ENCODE results near the gene ZSCAN2. TPM values are rescaled to one million over a fixed set of nuclear protein-coding genes. Genes with fewer than 3 reads are reported as not detected.

ZSCAN2 gene
- total RNA-seq, 3 donors from 2014 or later = 8.6 to 9.4 (median 9.4) TPM

DNA sequence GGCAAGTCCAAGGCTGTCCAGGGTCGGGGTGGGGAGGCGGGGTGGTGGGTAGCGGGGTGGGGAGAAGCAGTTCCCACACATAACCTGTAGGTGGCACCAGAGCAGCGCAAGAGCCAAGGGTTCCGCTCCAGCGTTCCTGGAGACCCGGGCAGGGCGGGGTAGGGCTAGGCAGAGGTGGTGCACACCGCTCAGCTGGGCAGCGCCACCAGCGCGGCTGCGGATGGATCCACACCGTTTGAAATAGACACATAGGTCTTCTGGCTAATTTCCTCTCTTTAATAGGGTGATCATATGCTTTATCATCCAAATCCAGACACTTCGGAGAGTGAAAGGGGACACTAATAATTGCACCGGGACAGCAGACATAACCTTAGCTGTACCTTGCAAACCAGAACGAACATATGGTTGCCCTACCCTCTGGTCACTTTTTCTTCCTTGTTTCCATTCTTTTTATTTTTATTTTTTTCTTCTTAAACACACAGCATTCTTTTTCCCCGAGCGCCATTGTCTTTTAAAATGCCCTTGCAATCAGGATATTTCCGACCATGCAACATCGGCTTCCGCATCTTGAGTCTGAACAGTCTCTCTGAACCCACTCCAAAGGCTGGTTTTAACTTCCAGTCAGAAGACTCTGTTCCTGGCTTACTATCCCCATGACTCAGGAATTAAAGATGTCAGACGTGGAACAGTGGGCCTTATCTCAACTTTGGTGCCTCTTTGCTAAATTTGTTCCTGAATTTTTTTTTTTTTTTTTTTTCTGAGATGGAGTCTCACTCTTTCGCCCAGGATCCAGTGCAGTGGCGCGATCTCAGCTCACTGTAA, 12.5 kb upstream of the ZSCAN2 start:
- DNase-seq = peak; percentile 88 to 90 (median 89)
- TF ChIP-seq, protein P1, sequence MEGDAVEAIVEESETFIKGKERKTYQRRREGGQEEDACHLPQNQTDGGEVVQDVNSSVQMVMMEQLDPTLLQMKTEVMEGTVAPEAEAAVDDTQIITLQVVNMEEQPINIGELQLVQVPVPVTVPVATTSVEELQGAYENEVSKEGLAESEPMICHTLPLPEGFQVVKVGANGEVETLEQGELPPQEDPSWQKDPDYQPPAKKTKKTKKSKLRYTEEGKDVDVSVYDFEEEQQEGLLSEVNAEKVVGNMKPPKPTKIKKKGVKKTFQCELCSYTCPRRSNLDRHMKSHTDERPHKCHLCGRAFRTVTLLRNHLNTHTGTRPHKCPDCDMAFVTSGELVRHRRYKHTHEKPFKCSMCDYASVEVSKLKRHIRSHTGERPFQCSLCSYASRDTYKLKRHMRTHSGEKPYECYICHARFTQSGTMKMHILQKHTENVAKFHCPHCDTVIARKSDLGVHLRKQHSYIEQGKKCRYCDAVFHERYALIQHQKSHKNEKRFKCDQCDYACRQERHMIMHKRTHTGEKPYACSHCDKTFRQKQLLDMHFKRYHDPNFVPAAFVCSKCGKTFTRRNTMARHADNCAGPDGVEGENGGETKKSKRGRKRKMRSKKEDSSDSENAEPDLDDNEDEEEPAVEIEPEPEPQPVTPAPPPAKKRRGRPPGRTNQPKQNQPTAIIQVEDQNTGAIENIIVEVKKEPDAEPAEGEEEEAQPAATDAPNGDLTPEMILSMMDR (IDR thresholded peaks at IDR 0.05) = peak; percentile 94
- no peaks in the 10 kb centered on the region for H3K4me1 ChIP-seq (ENCODE audit: low read depth)
- intact Hi-C loops (cut with DNase I, micrococcal nuclease) = no loop called here
- ATAC-seq = peak; percentile 100
- no peaks in the 10 kb centered on the region for H3K36me3 ChIP-seq (ENCODE audit: low read depth)
- no peaks in the 10 kb centered on the region for H3K9me3 ChIP-seq
- no peak overlapping the region for H3K4me3 ChIP-seq

DNA sequence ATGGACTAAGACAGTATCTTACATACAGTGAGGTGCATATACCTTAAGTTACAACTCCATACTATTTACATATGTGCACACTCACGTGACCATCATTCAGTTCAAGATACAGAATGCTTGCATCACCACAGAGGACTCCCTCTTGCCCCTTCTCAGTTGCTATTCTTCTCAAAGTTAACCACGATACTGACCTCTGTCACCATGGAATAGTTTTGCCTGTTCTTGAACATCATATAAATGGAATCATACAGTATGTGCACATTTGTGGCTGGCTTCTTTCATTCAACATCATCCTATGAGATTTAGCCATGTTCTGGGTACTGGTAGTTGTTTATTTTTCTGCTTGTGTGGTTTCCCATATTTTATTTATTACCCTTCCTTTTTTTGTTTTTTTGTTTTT, 10.4 kb upstream of the ZSCAN2 start:
- Histone ChIP-seq H3K9me3 (no peaks in the 10 kb centered on the region), H3K4me1 (ENCODE audit: low read depth) (no peaks in the 10 kb centered on the region), H3K36me3 (ENCODE audit: low read depth) (no peaks in the 10 kb centered on the region), H3K4me3 (no peak overlapping the region)
- intact Hi-C loops (cut with DNase I, micrococcal nuclease) = loop anchor here in 1 of 2 donors (10.0 kb wide), 1 partner anchor 304 kb away; no protein-coding TSS in a partner anchor
- no peak for DNase-seq
- no peak for ATAC-seq
- TF ChIP-seq, protein P1 (IDR thresholded peaks at IDR 0.05) = no peak

DNA sequence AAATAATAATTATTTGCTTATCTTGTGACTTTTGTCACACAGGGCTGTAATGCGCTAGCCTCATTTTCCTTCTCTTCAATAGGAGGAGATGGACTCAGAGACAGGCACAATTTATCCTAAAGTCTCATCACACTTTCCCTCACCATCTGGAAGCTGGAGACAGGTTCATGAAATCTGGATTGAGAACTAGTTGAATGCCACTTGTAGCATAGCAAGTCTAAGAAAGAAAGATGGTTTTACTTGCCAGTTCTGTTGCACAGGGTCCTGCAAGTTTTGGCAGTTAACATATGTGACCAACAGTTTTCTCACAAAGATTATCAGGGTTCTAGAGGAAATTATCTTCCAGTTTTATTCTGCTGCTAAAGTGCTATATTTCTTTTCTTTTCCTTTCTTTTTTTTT, 9.0 kb upstream of the ZSCAN2 start:
- H3K4me3 ChIP-seq = no peak overlapping the region
- H3K9me3 ChIP-seq = no peaks in the 10 kb centered on the region
- DNase-seq (no peak), ATAC-seq (no peak)
- no peaks in the 10 kb centered on the region for H3K4me1 ChIP-seq (ENCODE audit: low read depth)
- TF ChIP-seq, protein P1 (IDR thresholded peaks at IDR 0.05) = no peak
- intact Hi-C loops (cut with DNase I, micrococcal nuclease) = loop anchor here in 1 of 2 donors (10.0 kb wide), 1 partner anchor 303 kb away; no protein-coding TSS in a partner anchor
- H3K36me3 ChIP-seq (ENCODE audit: low read depth) = no peaks in the 10 kb centered on the region

DNA sequence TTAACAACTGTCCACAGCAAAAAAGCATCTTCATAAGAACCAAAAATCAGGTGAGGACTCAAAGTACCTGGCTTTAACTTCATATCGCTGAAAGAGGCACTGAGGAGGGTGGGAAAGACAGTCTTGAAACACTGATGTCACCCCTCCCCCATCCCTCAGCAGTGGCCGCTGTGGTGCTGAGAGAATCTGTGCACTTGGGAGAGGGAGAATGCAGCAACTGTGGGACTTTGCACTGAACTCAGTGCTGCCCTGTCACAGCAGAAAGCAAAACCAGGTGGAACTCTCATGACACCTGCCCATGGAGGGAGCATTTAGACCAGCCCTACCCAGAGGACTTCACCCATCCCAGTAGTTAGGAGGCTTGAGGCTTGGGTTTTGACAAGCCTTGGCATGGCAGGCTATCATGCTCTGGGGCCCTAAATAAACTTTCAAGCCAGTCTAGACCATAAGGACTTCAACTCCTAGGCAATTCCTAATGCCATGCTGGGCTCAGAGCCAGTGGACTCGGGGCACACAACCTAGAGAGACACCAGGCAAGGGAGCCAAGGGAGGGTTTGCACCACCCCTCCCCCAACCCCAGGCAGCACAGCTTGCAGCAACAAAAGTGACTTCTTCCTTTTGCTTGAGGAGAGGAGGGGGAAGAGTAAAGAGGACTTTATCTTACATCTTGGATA, 6.1 kb upstream of the ZSCAN2 start:
- peaks cover 4% of the 10 kb centered on the region for H3K4me1 ChIP-seq (ENCODE audit: low read depth)
- H3K36me3 ChIP-seq (ENCODE audit: low read depth) = no peaks in the 10 kb centered on the region
- intact Hi-C loops (cut with DNase I, micrococcal nuclease) = loop anchor here in 1 of 2 donors (10.0 kb wide), 1 partner anchor 300 kb away; no protein-coding TSS in a partner anchor
- H3K4me3 ChIP-seq = no peak overlapping the region
- TF ChIP-seq, protein P1 (IDR thresholded peaks at IDR 0.05) = no peak
- ATAC-seq (no peak), DNase-seq (no peak)
- no peaks in the 10 kb centered on the region for H3K9me3 ChIP-seq

DNA sequence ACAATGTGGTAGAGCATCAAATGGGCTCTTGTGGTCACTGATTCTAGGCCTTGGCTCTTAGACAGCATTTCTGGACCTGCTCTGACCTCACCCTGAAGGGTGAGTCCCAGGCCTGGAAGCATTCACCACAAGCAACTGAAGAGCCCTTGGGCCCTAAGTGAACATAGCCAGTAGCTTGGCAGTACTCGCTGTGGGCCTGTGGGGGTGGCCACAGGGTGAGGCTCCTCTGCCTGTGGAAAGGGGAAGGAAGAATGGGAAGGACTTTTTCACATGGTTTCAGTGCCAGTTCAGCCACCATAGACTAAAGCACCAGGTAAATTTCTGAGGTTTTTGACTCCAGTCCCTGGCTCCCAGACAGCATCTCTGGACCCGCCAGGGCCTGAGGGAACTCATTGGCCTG, 5.1 kb upstream of the ZSCAN2 start:
- TF ChIP-seq, protein P1 (IDR thresholded peaks at IDR 0.05) = no peak
- Histone ChIP-seq H3K9me3 (no peaks in the 10 kb centered on the region), H3K4me1 (ENCODE audit: low read depth) (peaks cover 8% of the 10 kb centered on the region), H3K4me3 (no peak overlapping the region), H3K36me3 (ENCODE audit: low read depth) (no peaks in the 10 kb centered on the region)
- DNase-seq (no peak), ATAC-seq (no peak)
- intact Hi-C loops (cut with DNase I, micrococcal nuclease) = loop anchor here in 1 of 2 donors (10.0 kb wide), 1 partner anchor 299 kb away; no protein-coding TSS in a partner anchor

All from mucosa of descending colon (tissue), 3 donors.